GM21526 (cell line): ENCODE results near the gene RNF225.
"Not testable (repeated sequence)": the region's sequence is repeated elsewhere in the genome, so short reads cannot be mapped to it uniquely, and the experiment has no call there.

Experiments used
- ATAC-seq: cut with Tn5 transposase; IDR thresholded peaks from one replicate; pipeline ENCODE4 v1.9.1; 2021; ENCODE audit warnings: moderate library complexity; ENCODE audit not compliant: unreplicated experiment, low FRiP score

Gene RNF225

DNA sequence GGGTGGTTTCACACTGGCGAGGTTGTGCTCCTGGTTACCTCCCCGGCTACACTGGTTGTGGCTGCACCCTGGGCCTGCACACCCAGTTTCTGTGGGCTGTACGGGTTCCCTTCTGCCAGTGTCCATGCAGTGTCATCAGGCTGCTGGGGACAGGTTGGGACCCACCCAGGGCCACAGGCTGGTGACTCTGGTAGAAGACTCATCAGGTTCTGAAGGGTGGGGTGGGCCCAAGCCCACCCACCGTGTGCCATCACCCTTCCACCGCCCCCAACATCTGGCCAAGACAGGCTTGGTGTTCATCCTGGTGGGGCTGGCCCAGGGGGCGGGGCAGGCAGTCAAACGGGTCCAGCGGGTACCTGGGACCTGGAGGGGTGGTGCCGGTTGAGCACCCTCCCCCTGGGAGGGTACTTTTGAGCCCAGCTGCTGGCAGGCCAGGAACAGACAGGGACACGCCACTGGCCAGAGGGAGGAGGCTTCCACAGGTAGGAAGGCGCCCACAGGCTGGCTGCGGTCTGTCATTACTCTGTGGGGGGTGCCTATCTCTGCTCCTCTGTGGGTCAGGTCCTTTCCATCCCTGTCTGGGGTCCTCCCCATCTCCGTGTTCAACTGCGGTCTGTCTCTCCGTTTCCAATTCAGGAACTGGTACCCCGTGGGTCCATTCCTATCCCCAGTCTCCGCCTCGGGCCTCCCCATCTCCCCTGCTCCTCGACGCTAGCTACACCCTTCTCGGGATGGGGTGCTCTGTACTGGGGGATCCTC, at the start of gene RNF225:
RNF225 (plus strand) TSS at position 437 of the 759 bp plus-strand sequence. CDS start 434 bp downstream, outside the sequence.
- no peak for ATAC-seq

DNA sequence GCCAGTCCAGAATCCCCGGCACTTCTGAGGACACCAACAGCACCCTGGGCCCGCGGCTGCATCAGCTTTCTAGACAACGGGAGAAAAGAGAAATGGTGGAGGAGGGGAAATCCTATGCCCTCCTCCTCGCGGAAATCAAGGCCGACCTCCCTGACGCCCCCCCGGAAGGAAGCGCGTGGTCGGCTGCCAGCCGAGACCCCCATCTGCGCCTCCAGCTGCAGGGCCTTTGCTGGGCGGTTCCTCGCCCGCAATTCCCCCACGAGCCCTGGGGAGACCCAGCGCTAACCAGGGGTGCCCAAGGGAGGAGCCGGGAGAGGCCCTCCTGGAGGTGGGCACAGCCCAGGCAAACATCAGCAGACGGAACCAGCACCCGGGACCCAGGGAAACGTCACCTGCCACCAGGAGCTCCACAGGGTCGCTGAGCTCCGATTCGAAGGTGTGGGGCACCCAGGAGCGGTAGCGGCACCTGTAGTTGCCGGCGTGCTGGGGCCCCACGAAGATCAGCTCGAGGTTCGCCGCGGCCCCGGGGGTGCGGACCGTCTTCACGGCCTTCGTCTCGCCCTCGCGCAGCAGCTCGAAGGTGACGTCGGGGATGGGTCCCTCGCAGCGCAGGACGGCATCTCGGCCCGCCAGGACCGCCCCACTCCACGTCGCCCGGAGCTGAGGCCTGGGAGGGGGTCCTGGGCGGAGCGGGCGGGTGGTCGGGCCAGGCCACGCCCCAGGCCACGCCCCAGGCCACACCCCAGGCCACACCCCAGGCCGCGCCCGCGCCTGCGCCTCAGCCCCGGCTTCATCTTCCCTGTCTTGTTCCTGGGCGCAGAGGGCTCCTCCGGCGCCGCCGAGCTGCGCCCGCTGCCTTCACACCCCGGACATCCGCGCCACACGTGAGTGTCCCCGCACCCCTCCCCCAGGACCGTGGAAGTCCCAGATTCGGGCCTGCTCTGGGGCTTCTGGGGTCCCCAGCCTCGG, 48.2 kb upstream of the RNF225 start:
- peak; percentile 77 for ATAC-seq

DNA sequence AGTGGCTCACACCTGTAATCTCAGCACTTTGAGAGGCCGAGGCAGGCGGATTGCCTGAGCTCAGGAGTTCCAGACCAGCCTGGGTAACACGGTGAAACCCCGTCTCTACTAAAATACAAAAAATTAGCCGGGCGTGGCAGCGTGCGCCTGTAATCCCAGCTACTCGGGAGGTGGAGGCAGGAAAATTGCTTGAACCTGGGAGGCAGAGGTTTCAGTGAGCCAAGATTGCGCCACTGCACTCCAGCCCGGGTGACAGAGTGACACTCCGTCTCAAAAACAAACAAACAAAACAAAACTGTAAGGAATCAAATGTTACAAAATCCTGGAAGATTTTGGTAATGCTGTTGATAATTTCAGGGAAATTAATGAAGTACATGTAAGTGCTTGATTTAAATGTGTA, 47.4 kb upstream of the RNF225 start:
- not testable (repeated sequence) for ATAC-seq

DNA sequence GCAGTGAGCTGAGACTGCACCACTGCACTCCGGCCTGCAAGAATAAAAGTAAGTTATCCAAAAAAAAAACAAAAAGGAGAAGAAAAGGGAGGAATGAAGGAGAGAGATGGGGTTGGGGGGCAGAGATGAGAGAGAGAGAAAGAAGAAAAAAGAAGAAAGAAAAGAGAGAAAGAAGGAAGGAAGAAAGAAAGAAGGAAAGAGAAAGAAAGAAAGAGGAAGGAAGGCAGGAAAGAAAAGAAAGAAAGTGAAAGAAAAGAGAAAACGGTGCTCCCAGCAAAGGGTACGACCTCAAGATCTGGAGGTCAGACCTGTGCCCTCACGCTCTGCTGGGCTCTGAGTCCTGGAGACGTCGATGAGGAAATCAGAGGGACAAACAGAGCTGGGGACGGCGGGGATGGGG, 45.9 kb upstream of the RNF225 start:
- ATAC-seq = no peak

DNA sequence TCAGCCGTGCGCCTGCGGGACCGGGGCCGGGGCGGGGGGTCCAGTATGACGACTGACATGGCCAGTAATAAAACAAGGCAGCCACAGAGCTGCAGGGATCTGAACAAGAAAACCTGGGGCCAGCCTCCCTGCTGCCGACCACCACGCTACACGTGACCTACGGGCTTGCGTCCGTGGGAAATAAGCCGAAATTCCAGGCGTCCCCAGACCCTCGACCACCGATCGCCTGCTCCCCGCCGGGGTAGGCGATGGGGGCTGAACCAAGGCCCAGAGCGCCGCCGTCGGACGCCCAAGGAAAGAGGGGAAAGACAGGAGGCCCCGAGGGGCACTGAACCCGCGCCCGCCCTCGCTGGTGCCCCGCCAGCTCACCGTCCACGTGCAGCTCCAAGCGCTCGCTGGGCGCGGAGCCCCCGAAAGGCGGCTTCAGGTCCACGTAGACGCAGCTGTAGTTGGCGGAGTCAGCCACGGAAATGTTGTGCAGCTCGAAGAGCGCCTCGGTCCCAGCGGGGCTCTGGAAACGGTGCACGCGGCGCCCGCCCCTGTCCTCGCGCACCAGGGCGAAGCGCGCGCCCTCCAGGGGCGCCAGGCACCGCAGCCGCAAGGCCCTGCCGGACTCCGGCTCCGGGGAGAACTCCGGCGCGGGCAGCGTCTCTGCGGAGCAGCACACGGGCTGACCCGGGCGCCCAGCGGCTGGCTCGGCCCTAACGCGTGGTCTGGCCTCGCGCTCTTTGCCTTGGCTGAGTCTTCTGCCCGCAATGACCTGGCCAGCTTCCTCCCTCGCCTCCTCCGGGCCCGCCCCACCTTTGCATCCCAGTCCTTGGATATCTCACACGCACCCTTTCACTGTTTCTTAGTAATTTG, 45.2 kb upstream of the RNF225 start:
- ATAC-seq = no peak

DNA sequence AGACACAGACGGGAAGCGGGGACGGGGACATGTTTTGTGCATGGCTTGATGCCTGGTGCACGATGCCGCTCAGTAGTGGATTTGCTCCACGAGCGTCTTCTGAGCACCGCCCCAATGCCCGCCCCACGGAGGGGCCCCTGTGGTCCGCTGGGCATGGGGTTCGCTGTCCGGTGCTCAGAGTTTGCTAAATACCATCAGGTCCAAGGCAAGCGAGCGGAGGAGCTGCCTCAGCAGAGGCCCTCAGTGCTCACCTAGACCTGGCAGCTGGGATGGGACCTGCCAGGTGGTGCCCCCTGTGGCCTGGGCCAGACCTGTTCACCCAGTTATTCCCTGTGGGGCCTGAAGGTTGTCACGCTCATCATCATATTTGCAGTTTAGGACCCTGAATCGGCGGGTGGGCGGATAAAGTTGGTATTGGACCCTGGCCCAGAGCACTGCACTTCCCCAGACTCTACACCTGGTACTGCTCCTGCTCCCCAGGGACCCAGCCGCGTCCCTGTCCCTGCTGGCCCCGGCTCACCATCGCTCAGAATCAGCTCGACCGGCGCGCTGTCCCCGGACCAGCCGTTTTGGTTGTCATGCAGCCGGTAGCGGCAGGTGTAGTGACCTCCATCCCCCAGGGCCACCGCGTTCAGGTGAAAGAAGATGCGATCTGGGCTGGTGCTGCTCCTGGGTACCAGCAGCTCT, 44.4 kb upstream of the RNF225 start:
- no peak for ATAC-seq

DNA sequence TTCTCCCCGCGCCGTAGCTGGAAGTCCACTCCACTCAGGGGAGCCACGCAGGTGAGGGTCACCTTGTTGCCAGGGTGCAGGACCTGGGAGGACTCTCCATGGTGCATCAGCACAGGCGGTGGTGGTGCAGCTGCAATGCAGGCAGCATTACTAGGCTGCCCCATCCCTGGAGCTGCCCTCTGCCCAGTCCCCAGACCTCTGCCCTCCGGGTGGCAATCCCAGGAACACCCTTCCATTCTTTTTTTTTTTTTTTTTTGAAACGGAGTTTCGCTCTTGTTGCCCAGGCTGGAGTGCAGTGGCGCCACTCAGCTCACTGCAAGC, 43.9 kb upstream of the RNF225 start:
- no peak for ATAC-seq

DNA sequence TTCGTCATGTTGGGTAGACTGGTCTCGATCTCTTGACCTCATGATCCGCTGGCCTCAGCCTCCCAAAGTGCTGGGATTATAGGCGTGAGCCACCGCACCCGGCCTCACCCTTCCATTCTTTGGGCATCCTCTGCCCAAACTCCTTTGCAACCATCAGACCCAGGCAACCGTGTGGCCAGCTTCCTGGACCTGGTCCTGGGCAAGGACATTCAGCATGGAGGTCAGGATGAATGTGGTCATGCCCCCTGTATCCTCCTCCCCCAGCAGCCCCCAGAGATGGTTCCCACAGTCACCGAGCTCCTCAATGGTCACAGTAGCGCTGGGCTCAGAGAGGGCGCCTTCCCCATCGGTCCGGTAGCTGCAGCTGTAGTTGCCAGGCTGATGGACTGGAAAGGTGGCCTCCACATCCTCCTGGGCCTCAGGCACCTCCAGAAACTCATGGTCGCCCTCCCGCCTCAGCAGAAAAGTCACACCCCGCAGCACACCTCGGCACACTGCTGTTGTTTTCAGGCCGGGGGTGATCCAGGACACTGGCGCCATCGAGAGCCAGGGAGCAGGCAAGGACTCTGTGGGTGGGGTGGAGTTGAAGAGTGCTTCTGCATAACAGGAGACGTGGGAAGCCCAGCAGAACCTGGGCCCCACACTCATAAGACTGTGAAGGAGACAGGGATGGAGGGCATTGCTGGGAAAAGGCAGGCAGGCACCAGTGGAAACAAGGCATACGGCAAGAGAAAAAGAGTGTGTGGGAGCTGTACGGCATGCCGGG, 43.3 kb upstream of the RNF225 start:
- ATAC-seq = no peak

DNA sequence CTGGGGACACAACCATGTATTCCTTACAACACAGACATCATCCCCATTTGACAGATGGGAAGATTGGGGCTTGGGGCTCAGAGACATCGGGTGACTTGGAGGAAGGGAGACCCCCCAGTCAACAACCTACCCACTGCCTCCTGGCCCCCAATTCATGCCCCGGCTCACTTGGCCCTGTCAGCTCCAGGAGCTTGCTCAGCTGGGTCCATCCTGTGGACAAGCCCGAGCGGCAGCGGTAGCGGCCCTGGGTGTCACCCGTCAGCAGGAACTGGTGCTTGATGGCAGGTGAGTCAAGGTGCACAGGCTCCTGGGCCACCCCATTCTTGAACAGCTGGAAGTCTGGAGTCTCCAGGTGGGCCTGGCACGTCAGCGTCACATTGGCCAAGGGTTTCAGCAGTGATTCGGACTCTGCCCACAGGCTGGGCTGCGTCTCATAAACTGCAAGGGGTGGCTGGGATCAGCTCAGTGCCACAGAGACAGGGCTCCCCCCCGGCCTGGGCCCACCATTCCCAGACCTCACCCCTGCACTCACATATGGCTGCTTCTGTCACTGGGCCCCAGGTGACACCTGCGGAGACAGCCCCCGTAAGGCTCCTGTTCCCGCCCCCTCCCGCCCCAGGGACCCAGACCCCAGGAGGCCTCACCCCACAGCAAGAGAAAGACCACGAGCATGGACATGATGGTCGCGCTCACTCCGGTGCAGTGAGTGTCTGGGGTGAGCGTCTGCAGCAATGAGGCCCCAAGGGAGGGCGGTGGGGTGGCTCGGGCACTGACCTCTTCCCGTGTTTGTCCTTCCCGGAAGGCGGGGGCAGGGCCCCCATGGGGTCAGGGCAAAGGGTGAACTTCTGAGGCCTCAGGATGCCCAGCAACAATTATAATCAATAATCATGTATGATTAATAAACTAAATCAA, 42.4 kb upstream of the RNF225 start, which contains the start of gene A1BG:
A1BG (minus strand) TSS at position 733 of the 912 bp plus-strand sequence; CDS start at position 678, 55 bp downstream.
- ATAC-seq = no peak

DNA sequence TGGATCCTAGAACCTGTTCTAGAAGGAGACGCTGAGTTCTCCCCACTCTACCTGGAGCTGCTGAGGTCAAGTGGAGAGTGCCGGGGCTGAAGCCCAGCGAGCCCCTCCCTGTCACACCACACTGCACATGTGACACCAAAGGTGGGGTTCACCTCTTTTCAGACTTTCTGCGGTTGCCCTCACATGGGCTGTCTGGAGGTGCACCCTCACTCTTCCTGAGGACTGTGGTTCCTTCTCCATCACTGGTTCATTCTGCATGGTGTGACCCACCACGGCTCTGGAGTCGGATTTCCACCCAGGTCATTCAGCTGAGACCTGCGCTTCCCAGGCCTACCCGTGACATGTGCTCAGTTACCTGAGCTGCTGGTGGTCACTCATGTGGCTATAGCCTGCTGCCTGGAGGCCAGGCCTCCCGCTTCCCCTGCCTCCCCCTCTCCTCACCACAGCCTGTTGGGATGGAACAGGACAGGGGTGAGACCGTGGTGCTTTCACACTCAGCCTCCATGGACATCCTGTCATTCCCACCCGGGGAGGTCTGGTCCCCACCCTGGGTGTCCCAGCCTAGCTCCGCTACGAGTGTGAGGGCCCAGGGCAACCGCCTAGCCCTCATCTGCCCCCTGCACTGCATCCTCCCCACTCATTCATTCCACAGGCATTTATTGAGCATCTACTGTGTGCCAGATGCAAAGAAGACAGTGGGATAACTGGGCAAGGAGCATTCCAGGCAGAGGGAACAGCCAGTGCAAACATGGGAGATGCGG, 41.6 kb upstream of the RNF225 start:
- no peak for ATAC-seq

DNA sequence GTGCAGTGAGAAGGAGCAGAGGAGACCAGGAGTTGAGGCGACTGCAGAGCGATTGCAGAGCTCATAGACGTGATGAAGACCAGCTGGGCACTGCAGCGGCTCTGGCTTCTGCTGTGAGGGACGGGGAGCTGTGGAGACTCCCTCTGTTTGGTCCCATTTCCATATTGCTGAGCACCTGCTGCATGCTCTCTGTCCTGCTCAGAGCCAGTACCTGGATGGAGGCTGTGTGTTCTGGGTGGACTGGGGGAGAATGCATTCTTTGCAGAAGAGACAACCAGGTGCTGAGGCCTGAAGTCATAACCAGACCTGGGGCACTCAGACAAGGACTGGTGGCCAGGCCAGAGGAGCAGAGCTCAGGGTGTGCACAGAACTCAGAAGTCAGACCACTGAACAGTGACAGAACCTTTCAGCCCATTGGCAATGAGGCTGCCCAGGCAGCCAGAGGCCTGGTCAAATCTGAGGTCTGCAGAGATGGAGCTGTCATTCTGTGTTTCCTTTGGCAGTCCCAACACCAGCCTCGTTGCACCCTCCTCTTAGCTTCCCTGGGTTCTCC, 40.9 kb upstream of the RNF225 start:
- no peak for ATAC-seq

DNA sequence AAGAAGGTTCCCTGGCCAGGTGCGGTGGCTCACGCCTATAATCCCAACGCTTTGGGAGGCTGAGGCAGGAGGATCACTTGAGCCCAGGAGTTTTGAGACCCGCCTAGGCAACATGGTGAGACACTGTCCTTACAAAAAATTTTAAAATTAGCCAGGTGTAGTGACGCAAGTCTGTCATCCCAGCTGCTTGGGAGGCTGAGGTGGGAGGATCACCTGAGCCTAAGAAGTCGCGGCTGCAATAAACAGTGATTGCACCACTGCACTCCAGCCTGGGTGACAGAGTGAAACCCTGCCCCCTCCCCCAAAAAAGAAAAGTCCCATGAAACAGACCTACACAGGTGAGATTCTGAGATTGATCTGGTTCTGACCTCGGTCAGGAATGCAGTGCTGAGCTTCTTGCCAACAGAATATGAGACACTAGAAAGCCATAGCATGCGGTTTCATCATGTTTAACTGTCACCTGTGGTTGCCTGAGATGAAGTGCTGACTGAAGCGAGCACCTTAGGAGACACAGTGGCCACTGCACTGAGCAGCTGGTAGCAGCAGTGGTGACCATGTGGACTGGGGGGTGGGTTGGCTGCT, 40.1 kb upstream of the RNF225 start:
- no peak for ATAC-seq

DNA sequence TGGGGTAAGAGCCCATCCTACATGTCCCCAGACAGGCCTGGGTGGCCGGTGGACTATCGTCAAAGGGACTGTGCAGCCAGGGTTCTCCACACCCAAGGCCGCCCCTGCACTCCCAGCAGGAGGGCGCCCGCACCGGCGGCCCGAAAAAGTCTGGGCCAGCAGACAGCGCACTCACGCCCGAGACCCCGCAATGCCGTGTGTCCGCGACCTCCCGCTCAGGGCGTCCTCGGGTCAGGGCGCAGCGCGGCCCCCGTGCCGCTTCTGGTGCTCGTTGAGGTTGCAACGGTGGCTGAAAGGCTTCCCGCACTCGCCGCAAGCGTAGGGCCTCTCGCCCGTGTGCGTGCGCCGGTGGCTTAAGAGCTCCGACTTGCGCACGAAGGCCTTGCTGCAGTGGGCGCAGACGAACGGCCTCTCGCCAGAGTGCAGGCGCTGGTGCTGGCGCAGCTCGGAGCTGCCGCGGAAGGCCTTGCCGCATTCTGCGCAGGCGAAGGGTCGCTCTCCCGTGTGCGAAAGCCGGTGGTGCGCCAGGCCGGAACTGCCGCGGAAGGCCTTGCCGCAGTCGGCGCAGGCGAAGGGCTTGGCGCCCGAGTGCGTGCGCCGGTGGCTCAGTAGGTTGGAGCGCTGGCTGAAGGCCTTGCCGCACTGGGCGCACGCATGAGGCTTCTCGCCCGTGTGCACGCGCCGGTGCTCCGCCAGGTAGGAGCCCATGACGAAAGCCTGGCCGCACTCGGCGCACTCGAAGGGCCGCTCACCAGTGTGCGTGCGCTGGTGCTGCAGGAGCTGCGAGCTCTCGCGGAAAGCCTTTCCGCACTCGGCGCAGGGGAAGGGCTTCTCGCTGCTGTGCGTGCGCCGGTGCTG, 39.3 kb upstream of the RNF225 start:
- no peak for ATAC-seq

DNA sequence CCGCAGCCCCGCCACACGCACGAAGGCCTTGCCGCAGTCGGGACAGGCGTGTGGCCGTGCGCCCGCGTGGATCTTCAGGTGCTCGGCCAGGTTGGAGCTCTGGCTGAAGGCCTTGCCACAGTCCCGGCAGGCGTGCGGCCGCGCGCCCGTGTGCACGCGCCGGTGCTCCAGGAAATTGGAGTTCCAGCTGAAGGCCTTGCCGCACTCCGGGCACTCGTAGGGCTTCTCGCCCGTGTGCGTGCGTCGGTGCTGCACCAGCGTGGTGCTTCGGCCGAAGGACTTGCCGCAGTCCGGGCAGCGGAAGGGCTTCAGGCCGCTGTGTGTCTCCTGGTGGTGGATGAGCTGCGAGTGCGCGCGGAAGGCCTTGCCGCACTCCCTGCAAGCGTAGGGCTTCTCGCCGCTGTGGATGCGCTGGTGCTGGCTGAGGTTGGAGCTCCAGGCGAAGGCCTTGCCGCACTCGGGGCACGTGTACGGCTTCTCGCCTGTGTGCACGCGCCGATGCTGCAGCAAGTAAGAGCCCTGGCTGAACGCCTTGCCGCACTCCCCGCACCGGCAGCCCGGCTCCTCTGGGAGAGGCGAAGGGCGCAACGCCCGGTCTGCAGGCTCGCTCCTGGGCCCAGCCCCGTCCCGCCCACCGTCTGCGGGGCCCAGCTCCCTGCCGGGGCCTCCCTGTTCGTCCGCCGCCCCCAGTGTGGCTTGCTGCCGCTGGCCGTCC, 38.5 kb upstream of the RNF225 start:
- ATAC-seq = no peak

DNA sequence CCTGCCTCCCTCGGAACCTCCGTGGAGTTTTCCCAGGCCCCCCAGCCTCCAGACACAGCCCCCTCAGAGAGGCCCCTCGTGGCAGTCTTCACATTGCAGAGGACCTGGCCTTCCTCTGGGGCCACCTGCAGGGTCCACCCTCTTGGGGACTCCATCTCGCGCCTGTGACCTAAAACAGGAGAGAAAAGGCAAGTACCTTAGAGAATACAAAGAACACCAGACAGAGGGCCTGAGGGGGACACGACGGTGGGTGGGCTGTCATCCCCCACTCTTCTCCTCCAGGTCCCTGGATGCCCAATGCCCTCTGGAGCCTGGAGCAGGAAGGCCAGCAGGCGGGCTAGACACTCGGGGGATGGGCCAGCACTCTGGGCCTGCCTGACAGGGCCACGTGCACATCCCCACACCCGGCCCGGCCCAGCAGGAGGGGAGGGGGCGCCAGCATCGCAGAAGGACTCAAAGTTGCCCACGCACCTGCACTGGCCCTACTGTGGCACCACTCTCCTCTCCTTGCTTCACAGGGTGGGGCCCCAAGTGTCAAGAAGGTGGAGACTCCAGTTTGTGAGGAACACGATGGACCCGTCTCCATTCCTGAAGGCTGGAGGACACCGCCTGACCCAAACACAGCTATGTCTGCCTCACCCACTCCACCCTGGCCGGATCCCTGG, 37.8 kb upstream of the RNF225 start:
- no peak for ATAC-seq
